Keratinocyte (primary cell): ENCODE data around the gene PRR3. TPM values are rescaled to one million over a fixed set of nuclear protein-coding genes. Genes with fewer than 3 reads are reported as not detected.

Source experiments
- DNase-seq: peaks from one replicate; pipeline ENCODE4 v3.0.0-alpha.2; 2011; ENCODE audit warnings: low read depth, missing footprints, low spot score
- FAIRE-seq: peaks from 2 replicates; lab custom pipeline; 2011; peaks lifted over from hg19 to GRCh38; lab: Jason Lieb, UNC
- H2AFZ ChIP-seq: 2 replicates; pipeline ENCODE4 v1.6.0; 2012; ENCODE audit warnings: low read length, control low read depth, inconsistent platforms; ENCODE audit not compliant: control insufficient read depth
- H3K27ac ChIP-seq: 2 replicates; pipeline ENCODE4 v1.5.1; 2011; ENCODE audit warnings: low read length; ENCODE audit not compliant: control insufficient read depth, insufficient read depth
- H3K27me3 ChIP-seq: 3 replicates; pipeline ENCODE4 v1.6.0; 2011; ENCODE audit warnings: low read length; ENCODE audit not compliant: control insufficient read depth, insufficient read depth; ENCODE audit errors: extremely low read depth
- H3K36me3 ChIP-seq, 2 experiments: 2 replicates in 1 of 2; 3 replicates in 1 of 2; pipeline ENCODE4 v1.5.1; 2011; ENCODE audit warnings: low read length in 2 of 2, mild to moderate bottlenecking in 1 of 2; ENCODE audit not compliant: control insufficient read depth in 2 of 2, insufficient read depth in 2 of 2; ENCODE audit errors: extremely low read depth in 1 of 2
- H3K4me1 ChIP-seq: 3 replicates; pipeline ENCODE4 v1.5.1; 2011; ENCODE audit warnings: low read length; ENCODE audit not compliant: control insufficient read depth, insufficient read depth; ENCODE audit errors: extremely low read depth
- H3K4me2 ChIP-seq: 3 replicates; pipeline ENCODE4 v1.6.0; 2011; ENCODE audit warnings: low read depth, low read length; ENCODE audit not compliant: control insufficient read depth, insufficient read depth; ENCODE audit errors: extremely low read depth
- H3K4me3 ChIP-seq, 3 experiments: fragments of 200-600 bp in 1 of 3; sonication (generic) in 1 of 3; 2 replicates in 2 of 3; 3 replicates in 1 of 3; pipeline ENCODE4 v1.5.1; 2011 to 2016; ENCODE audit warnings: low read length in 3 of 3, mild to moderate bottlenecking in 3 of 3, control low read depth in 2 of 3, inconsistent platforms in 1 of 3, low read depth in 1 of 3, mixed read lengths in 1 of 3, mixed run types in 1 of 3, moderate library complexity in 1 of 3; ENCODE audit not compliant: control insufficient read depth in 2 of 3, insufficient read depth in 2 of 3; ENCODE audit errors: extremely low read depth in 1 of 3
- H3K79me2 ChIP-seq: 2 replicates; pipeline ENCODE4 v1.6.0; 2012; ENCODE audit warnings: low read length; ENCODE audit not compliant: control insufficient read depth, insufficient read depth
- H3K9ac ChIP-seq: 3 replicates; pipeline ENCODE4 v1.6.0; 2011; ENCODE audit warnings: low read length; ENCODE audit not compliant: control insufficient read depth, insufficient read depth; ENCODE audit errors: extremely low read depth
- H3K9me1 ChIP-seq: 3 replicates; pipeline ENCODE4 v1.6.0; 2011; ENCODE audit warnings: low read length; ENCODE audit not compliant: control insufficient read depth, insufficient read depth; ENCODE audit errors: extremely low read depth
- H3K9me3 ChIP-seq: 2 replicates; pipeline ENCODE4 v1.5.1; 2012; ENCODE audit warnings: low read depth, low read length; ENCODE audit not compliant: control insufficient read depth
- H4K20me1 ChIP-seq: 3 replicates; pipeline ENCODE4 v1.6.0; 2011; ENCODE audit warnings: low read length; ENCODE audit not compliant: control insufficient read depth, insufficient read depth; ENCODE audit errors: extremely low read depth
- EZH2 ChIP-seq: IDR thresholded peaks from one replicate; pipeline ENCODE4 v1.6.1; 2012; ENCODE audit warnings: inconsistent platforms, mild to moderate bottlenecking, low read length, moderate library complexity
- dilution Hi-C: fragments of 300-500 bp; cut with MboI; formaldehyde crosslinking; loops from one replicate; pipeline ENCODE4 v1.7.0; 2020; ENCODE audit warnings: low sequenced_read_pairs; ENCODE audit not compliant: extremely low pct_ligation_motif_present
- polyA plus RNA-seq, 5 experiments: library from polyadenylated mRNA; depleted of rRNA in 3 of 5; stranded (reverse) in 3 of 5; stranded (forward) in 1 of 5; unstranded in 1 of 5; fragments of >200 nt; gene quantifications; 1 replicate in 1 of 5; 2 replicates in 3 of 5; 3 replicates in 1 of 5; pipeline versions ENCODE4 v1.2.1 to v1.2.3, GENCODE V29; 2011 to 2012; ENCODE audit warnings: missing spikeins in 2 of 5, low read depth in 1 of 5, low replicate concordance in 1 of 5
- small RNA-seq, 3 experiments: library from RNA; depleted of rRNA; stranded (forward); fragments of <200 nt; gene quantifications; one replicate each; pipeline ENCODE3, GENCODE V24; 2012; ENCODE audit warnings: low read depth in 3 of 3, low replicate concordance in 1 of 3; ENCODE audit not compliant: insufficient read length in 3 of 3
- TF ChIP-seq, protein P1 (sequence below), 3 experiments: IDR thresholded peaks in 1 of 3; conservative IDR thresholded peaks in 1 of 3; optimal IDR thresholded peaks in 1 of 3; 2 replicates in 2 of 3; 3 replicates in 1 of 3; pipeline versions ENCODE3 to v1.5.1; 2011; ENCODE audit warnings: low read length in 3 of 3, mild to moderate bottlenecking in 3 of 3, moderate library complexity in 2 of 3, control low read depth in 1 of 3, inconsistent platforms in 1 of 3; ENCODE audit not compliant: insufficient read depth in 2 of 3; ENCODE audit errors: extremely low read depth in 1 of 3

The PRR3 gene
- polyA plus RNA-seq, 1 donor (not counting 4 experiments of a cell fraction or from before 2014, with no cell fraction given) = 6.1 TPM

- Histone ChIP-seq H3K27ac (no peak overlapping the region), H4K20me1 (peaks cover 8% of the 10 kb centered on the region), H3K79me2 (peaks cover 37% of the 10 kb centered on the region), H3K9me1 (peaks cover 3% of the 10 kb centered on the region), H3K36me3 (peaks cover 15 to 41% of the 10 kb centered on the region in 2 experiments), H3K9ac (no peak overlapping the region), H3K27me3 (no peaks in the 10 kb centered on the region), H3K9me3 (no peaks in the 10 kb centered on the region), H3K4me1 (peaks cover 24% of the 10 kb centered on the region), H3K4me2 (no peak overlapping the region), H2AFZ (no peak overlapping the region), H3K4me3 (no peak overlapping the region)
- dilution Hi-C loops = no loop called here
- FAIRE-seq = no peak
- TF ChIP-seq EZH2 = no peak
- TF ChIP-seq, protein P1, sequence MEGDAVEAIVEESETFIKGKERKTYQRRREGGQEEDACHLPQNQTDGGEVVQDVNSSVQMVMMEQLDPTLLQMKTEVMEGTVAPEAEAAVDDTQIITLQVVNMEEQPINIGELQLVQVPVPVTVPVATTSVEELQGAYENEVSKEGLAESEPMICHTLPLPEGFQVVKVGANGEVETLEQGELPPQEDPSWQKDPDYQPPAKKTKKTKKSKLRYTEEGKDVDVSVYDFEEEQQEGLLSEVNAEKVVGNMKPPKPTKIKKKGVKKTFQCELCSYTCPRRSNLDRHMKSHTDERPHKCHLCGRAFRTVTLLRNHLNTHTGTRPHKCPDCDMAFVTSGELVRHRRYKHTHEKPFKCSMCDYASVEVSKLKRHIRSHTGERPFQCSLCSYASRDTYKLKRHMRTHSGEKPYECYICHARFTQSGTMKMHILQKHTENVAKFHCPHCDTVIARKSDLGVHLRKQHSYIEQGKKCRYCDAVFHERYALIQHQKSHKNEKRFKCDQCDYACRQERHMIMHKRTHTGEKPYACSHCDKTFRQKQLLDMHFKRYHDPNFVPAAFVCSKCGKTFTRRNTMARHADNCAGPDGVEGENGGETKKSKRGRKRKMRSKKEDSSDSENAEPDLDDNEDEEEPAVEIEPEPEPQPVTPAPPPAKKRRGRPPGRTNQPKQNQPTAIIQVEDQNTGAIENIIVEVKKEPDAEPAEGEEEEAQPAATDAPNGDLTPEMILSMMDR (optimal IDR thresholded peaks at IDR 0.05 in 1 of 3, IDR thresholded peaks at IDR 0.05 in 1 of 3, conservative IDR thresholded peaks at IDR 0.05 in 1 of 3; ENCODE audit: extremely low read depth in 1 of 3, insufficient read depth in 2 of 3, low read length in 3 of 3) = peak in 2 of 3 experiments; percentile 24 to 30
- DNase-seq = no peak
These were observed 55.1 kb downstream of the PRR3 start for GRCh38 chr6:30612213-30612612.

GRCh38 chr6:30612687-30613248, 55.7 kb downstream of the PRR3 start:
- dilution Hi-C loops = no loop called here
- DNase-seq (no peak), FAIRE-seq (no peak)
- Histone ChIP-seq H3K36me3 (peaks cover 13 to 38% of the 10 kb centered on the region in 2 experiments), H3K4me1 (peaks cover 24% of the 10 kb centered on the region), H3K4me2 (peak overlapping the region; percentile 4), H2AFZ (no peak overlapping the region), H3K79me2 (peaks cover 37% of the 10 kb centered on the region), H3K9ac (no peak overlapping the region), H3K9me3 (no peaks in the 10 kb centered on the region), H4K20me1 (peaks cover 8% of the 10 kb centered on the region), H3K27ac (peak overlapping the region; percentile 23), H3K27me3 (no peaks in the 10 kb centered on the region), H3K9me1 (peaks cover 3% of the 10 kb centered on the region), H3K4me3 (no peak overlapping the region)
- no peak for TF ChIP-seq EZH2
- TF ChIP-seq, protein P1 (optimal IDR thresholded peaks at IDR 0.05 in 1 of 3, IDR thresholded peaks at IDR 0.05 in 1 of 3, conservative IDR thresholded peaks at IDR 0.05 in 1 of 3; ENCODE audit: extremely low read depth in 1 of 3, insufficient read depth in 2 of 3, low read length in 3 of 3) = no peak

Small RNA genes within 50 kb of the gene (small RNA-seq; reads per million reads assigned to genes)
- gene MIR877 = 0 to 0.33 (median 0.07) reads per million in 3 experiments

Other genes with a start within 250 kb of the PRR3 start
- gene TRIM39, start 230.4 kb upstream of the PRR3 start, polyA plus RNA-seq = 6.4 to 7.9 TPM (median 7.4 TPM) in 3 replicates
- 25.7 to 40.5 TPM (median 26.8 TPM) in 3 replicates for gene RPP21, start 212.1 kb upstream of the PRR3 start, polyA plus RNA-seq
- gene HLA-E, start 67.8 kb upstream of the PRR3 start, polyA plus RNA-seq = 108 to 177 TPM (median 123 TPM) in 3 replicates
- 28.7 to 48.2 TPM (median 39.5 TPM) in 3 replicates for gene GNL1, start 806 bp upstream of the PRR3 start, polyA plus RNA-seq
- 22.6 to 67.1 TPM (median 30.0 TPM) in 3 replicates for gene ABCF1, start 14.1 kb downstream of the PRR3 start, polyA plus RNA-seq
- gene PPP1R10, start 59.9 kb downstream of the PRR3 start, polyA plus RNA-seq = 25.3 to 36.6 TPM (median 30.0 TPM) in 3 replicates
- gene MRPS18B, start 60.5 kb downstream of the PRR3 start, polyA plus RNA-seq = 55.0 to 74.6 TPM (median 59.8 TPM) in 3 replicates
- gene ATAT1, start 69.6 kb downstream of the PRR3 start, polyA plus RNA-seq = 3.8 to 6.0 TPM (median 5.4 TPM) in 3 replicates
- gene C6orf136, start 89.8 kb downstream of the PRR3 start, polyA plus RNA-seq = 6.7 to 8.7 TPM (median 7.8 TPM) in 3 replicates
- 27.9 to 36.4 TPM (median 34.2 TPM) in 3 replicates for gene DHX16, start 115.7 kb downstream of the PRR3 start, polyA plus RNA-seq
- gene PPP1R18, start 129.3 kb downstream of the PRR3 start, polyA plus RNA-seq = 87.0 to 114 TPM (median 88.9 TPM) in 3 replicates
- gene NRM, start 133.7 kb downstream of the PRR3 start, polyA plus RNA-seq = 2.7 to 17.8 TPM (median 7.0 TPM) in 3 replicates
- 4.2 to 10.0 TPM (median 6.9 TPM) in 3 replicates for gene MDC1, start 160.0 kb downstream of the PRR3 start, polyA plus RNA-seq
- 1,010 to 1,517 TPM (median 1,159 TPM) in 3 replicates for gene TUBB, start 163.1 kb downstream of the PRR3 start, polyA plus RNA-seq
- 21.6 to 23.8 TPM (median 22.1 TPM) in 3 replicates for gene FLOT1, start 185.4 kb downstream of the PRR3 start, polyA plus RNA-seq
- 171 to 289 TPM (median 277 TPM) in 3 replicates for gene IER3, start 187.3 kb downstream of the PRR3 start, polyA plus RNA-seq